T1000 (cell line): ENCODE results near the gene COA1.
"Not testable (repeated sequence)": the region's sequence is repeated elsewhere in the genome, so short reads cannot be mapped to it uniquely, and the experiment has no call there.

Source experiments
- DNase-seq: peaks from one replicate; lab custom pipeline; 2025; ENCODE audit warnings: mixed read lengths; lab: John Stamatoyannopoulos, UW

COA1 gene

GRCh38 chr7:43627798-43628197 lies 101.5 kb downstream of the COA1 start:
- DNase-seq: not testable (repeated sequence)

- no peak for DNase-seq
Observed at GRCh38 chr7:43626695-43627094, 102.6 kb downstream of the COA1 start.

GRCh38 chr7:43625980-43626379 lies 103.3 kb downstream of the COA1 start:
- no peak for DNase-seq

GRCh38 chr7:43625453-43625852 lies 103.9 kb downstream of the COA1 start:
- DNase-seq: no peak

GRCh38 chr7:43624156-43624555 lies 105.2 kb downstream of the COA1 start:
- DNase-seq: no peak

GRCh38 chr7:43621729-43622448 lies 107.4 kb downstream of the COA1 start:
- no peak for DNase-seq

- DNase-seq: no peak
Observed at GRCh38 chr7:43619213-43620012, 109.9 kb downstream of the COA1 start.

- no peak for DNase-seq
Observed at GRCh38 chr7:43618073-43618472, 111.2 kb downstream of the COA1 start.

GRCh38 chr7:43616977-43617376 lies 112.3 kb downstream of the COA1 start:
- DNase-seq: no peak

GRCh38 chr7:43615558-43616145 lies 113.7 kb downstream of the COA1 start:
- DNase-seq: no peak

- DNase-seq: no peak
Observed at GRCh38 chr7:43612599-43613589, 116.4 kb downstream of the COA1 start.

- no peak for DNase-seq
Observed at GRCh38 chr7:43612128-43612527, 117.2 kb downstream of the COA1 start.

- no peak for DNase-seq
Observed at GRCh38 chr7:43609097-43609496, 120.2 kb downstream of the COA1 start.

- no peak for DNase-seq
Observed at GRCh38 chr7:43604251-43604650, 125.1 kb downstream of the COA1 start.

- no peak for DNase-seq
Observed at GRCh38 chr7:43602256-43602655, 127.1 kb downstream of the COA1 start.

GRCh38 chr7:43600056-43600455 lies 129.3 kb downstream of the COA1 start:
- no peak for DNase-seq

- not testable (repeated sequence) for DNase-seq
Observed at GRCh38 chr7:43596426-43596825, 132.9 kb downstream of the COA1 start.

- no peak for DNase-seq
Observed at GRCh38 chr7:43594020-43594419, 135.3 kb downstream of the COA1 start.

GRCh38 chr7:43593010-43593409 lies 136.3 kb downstream of the COA1 start:
- no peak for DNase-seq

GRCh38 chr7:43592326-43592725 lies 137.0 kb downstream of the COA1 start:
- DNase-seq: no peak

- no peak for DNase-seq
Observed at GRCh38 chr7:43591558-43592180, 137.7 kb downstream of the COA1 start.
